Astrocyte of the cerebellum (primary cell): ENCODE results near the gene EVA1A.

Experiments
- DNase-seq: peaks from one replicate; pipeline ENCODE4 v3.0.0-alpha.2; 2011; ENCODE audit warnings: low read depth
- H3K4me3 ChIP-seq: 2 replicates; pipeline ENCODE4 v1.5.1; 2011; ENCODE audit warnings: mild to moderate bottlenecking, low read depth, low read length, moderate library complexity
- in situ Hi-C: cut with HindIII; loops from 2 replicates; pipeline ENCODE4 v1.10.0; 2017; ENCODE audit warnings: low sequenced_read_pairs
- TF ChIP-seq, protein P1 (sequence below): IDR thresholded peaks from 2 replicates; pipeline ENCODE4 v1.5.1; 2012; ENCODE audit warnings: low read length, low read depth, moderate library complexity, mild to moderate bottlenecking; ENCODE audit errors: missing control alignments

The EVA1A gene

DNA sequence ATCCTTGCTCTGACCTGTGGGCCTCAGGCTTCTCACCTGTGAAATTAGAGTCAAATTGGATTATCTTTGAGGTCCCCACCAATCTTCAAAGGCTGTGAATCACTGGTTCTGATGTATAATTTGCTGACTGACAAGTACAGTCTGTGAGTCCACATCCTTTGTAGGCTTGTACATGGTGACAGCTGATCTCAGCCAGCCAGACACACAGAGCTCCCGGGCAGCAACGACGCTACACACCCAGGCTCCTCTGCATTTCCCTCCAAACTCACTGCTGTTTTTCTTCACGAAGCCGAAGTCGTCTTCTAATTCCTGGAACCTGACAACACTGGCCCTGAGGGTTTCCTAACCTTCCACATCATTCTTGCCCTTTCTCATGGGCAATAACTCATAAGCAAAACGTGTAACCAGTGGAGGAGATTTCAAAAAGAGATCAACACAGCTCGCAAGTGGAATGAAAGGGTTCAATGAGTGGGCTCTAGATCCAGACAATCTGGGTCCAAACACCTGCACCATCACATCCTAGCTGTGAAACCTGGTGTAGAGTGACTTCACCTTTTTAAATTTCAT, 37.9 kb upstream of the EVA1A start:
- in situ Hi-C loops = no loop called here
- no peak overlapping the region for H3K4me3 ChIP-seq
- TF ChIP-seq, protein P1, sequence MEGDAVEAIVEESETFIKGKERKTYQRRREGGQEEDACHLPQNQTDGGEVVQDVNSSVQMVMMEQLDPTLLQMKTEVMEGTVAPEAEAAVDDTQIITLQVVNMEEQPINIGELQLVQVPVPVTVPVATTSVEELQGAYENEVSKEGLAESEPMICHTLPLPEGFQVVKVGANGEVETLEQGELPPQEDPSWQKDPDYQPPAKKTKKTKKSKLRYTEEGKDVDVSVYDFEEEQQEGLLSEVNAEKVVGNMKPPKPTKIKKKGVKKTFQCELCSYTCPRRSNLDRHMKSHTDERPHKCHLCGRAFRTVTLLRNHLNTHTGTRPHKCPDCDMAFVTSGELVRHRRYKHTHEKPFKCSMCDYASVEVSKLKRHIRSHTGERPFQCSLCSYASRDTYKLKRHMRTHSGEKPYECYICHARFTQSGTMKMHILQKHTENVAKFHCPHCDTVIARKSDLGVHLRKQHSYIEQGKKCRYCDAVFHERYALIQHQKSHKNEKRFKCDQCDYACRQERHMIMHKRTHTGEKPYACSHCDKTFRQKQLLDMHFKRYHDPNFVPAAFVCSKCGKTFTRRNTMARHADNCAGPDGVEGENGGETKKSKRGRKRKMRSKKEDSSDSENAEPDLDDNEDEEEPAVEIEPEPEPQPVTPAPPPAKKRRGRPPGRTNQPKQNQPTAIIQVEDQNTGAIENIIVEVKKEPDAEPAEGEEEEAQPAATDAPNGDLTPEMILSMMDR = no peak
- no peak for DNase-seq

DNA sequence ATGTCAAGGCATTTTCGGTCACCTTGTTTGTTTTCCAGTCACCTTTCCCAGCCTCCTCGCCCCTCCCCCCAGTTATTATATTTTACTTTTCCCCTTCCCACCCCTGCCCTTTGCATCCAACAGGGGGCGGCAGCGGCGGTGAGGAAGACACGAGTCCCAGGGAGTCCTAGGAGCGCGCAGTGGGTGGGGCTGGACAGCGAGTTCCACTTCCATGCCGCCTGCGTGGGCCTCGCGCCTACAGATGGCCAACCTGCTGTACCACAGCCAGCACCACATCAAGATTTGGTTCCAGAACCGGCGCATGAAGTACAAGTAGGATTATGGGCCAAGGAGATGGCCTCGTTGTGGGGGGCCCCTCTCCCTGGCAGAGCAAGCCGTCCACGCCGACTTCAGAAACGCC, 37.2 kb upstream of the EVA1A start:
- DNase-seq = no peak
- in situ Hi-C loops = no loop called here
- TF ChIP-seq, protein P1 = no peak
- H3K4me3 ChIP-seq = no peak overlapping the region

DNA sequence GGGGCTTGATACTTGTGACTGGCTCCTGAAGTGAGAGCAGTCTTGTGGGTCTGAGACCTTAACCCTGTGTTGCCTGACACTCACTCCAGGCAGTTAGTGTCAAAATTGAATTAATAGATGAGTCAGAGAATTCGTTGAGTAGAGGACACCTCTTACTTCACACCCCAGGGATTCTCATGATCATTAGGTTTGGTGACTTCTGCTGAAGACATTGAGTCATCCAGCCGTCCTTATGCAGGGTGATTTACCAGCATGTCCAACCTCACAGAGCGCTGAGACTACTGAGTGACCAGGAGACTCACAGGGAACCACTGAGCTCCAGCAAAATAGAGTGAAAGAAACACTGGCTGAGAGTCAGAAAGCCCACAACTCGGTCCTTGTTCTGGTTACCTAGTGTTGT, 36.0 kb upstream of the EVA1A start:
- DNase-seq = no peak
- in situ Hi-C loops = no loop called here
- no peak overlapping the region for H3K4me3 ChIP-seq
- TF ChIP-seq, protein P1 = no peak

DNA sequence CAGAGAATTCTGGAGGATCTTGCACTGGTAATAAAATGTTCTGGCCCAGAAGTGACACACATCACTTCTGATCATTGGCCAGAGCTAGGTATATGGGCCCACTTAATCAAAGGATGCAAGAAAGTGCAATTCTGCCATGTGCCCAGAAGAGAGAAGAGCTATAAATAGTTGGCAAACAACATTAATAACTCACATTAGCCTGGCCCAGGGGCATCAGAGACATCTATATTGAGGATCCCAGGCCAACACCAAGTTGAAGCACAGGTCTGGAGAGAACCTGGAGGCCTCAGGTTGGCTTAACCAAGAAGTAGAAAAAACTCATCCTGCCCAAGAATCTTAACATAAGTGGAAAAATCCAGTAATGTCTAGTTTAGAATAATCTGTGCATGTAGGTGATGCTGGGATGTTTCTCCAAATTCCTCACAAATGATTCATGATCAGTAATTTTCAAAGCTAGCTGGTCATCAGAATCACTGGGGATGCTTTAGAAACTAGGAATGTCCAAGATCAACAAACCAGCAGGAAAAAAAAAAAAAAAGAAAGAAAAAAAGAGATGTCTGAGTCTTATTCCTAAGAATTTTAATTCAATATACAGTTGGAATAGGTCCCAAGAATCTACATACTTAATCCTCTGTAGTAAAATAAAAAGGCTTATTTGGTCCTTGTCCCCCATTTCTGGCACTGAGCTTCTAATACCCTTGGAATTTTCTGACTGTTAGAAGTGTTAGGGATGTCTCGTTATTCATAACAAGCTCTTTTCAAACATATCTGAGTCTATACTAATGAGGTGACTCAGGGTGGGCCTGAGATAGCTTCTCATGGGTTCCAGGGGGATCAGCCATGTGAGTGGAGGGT, 35.0 kb upstream of the EVA1A start:
- H3K4me3 ChIP-seq = no peak overlapping the region
- TF ChIP-seq, protein P1 = no peak
- in situ Hi-C loops = no loop called here
- DNase-seq = peak; percentile 88

DNA sequence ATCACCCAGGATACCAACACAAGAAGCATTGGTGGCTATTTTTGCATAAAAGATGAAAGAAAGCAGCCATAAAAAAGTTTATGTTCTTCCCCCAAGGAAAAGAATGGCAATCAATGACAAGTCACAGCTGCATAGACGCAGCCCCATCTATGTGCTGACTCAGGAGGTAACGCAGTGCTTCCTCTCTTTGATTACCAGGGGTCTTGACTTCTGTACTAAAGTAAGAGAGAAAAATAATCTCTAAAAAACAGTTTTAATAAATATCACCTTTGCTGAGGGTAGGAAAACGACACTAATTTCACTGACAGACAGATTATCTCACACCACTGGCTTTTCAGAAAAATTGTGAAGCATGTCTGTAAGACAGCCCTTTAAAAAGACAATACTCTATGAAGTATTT, 33.9 kb upstream of the EVA1A start:
- DNase-seq = no peak
- TF ChIP-seq, protein P1 = no peak
- H3K4me3 ChIP-seq = no peak overlapping the region
- in situ Hi-C loops = no loop called here

DNA sequence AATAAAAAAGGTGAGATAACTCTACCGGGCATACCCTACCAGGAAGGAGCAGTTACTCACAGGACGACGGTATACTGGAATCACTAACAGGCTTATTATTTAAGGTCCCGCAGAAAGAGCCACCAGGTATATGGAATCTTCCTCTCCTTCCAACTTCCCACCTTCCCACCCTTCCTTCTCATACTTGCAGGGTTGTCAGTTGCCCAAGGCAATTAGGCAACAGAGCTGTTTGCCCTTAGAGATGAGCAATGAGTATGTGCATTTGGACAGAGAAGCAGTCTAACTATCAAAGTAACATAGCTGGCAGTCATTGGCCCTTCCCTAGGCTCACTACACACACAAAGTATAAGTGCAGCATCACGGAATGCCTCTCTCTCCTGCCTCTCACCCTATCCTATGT, 32.1 kb upstream of the EVA1A start:
- H3K4me3 ChIP-seq = no peak overlapping the region
- in situ Hi-C loops = no loop called here
- TF ChIP-seq, protein P1 = no peak
- no peak for DNase-seq
